Fibroblast of pulmonary artery (primary cell): ENCODE data around the gene ZNF580.

Experiments
- DNase-seq: peaks from one replicate; pipeline ENCODE4 v3.0.0-alpha.2; 2010; ENCODE audit warnings: low read depth
- H3K4me3 ChIP-seq: replicated peaks from 2 replicates; pipeline ENCODE4 v1.5.1; 2011; ENCODE audit warnings: low read depth, mild to moderate bottlenecking, control low read depth, low read length, moderate library complexity
- TF ChIP-seq, protein P1 (sequence below): IDR thresholded peaks from 2 replicates; pipeline ENCODE4 v1.5.1; 2011; ENCODE audit warnings: mild to moderate bottlenecking, control low read depth, low read length, inconsistent platforms; ENCODE audit errors: missing control alignments

The ZNF580 gene

DNA sequence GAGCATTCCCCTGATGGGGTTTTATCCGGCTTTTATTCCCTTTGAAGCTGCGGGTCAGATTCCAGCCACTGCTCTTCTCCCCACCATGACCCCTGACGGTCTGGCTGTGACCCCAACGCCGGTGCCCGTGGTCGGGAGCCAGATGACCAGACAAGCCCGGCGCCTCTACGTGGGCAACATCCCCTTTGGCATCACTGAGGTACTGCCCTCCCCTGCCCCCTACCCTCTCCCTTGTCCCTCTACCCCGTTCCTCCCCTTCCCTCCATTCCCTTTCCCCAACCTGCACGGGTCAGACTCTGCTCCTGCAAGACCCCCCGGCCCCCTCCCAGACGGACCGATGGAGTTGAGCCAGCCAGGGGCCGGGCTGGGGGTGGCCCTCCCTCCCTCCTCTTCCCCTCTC is 20.2 kb downstream of the ZNF580 start:
- no peak overlapping the region for H3K4me3 ChIP-seq
- TF ChIP-seq, protein P1, sequence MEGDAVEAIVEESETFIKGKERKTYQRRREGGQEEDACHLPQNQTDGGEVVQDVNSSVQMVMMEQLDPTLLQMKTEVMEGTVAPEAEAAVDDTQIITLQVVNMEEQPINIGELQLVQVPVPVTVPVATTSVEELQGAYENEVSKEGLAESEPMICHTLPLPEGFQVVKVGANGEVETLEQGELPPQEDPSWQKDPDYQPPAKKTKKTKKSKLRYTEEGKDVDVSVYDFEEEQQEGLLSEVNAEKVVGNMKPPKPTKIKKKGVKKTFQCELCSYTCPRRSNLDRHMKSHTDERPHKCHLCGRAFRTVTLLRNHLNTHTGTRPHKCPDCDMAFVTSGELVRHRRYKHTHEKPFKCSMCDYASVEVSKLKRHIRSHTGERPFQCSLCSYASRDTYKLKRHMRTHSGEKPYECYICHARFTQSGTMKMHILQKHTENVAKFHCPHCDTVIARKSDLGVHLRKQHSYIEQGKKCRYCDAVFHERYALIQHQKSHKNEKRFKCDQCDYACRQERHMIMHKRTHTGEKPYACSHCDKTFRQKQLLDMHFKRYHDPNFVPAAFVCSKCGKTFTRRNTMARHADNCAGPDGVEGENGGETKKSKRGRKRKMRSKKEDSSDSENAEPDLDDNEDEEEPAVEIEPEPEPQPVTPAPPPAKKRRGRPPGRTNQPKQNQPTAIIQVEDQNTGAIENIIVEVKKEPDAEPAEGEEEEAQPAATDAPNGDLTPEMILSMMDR = no peak
- no peak for DNase-seq

DNA sequence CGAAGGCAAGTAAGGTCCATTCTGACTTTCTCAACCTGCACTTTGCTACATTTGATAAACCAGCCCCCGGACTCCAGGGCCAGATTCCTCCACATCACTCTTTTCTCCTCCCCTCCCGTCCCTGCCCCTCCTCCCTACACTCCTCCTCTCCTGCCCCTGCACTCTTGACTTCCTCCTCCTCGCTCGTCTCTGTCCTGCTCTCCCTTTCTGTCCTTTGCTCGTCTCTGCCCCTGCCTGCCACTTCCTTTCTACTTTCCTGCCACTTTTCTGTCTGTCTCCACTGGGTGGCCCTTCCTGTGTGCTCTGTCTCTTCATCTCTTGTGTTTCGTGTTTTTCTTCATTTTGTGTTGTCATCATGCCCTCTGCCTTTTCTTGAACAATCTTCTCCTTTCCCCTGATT is 21.0 kb downstream of the ZNF580 start:
- DNase-seq = no peak
- H3K4me3 ChIP-seq = no peak overlapping the region
- TF ChIP-seq, protein P1 = no peak

DNA sequence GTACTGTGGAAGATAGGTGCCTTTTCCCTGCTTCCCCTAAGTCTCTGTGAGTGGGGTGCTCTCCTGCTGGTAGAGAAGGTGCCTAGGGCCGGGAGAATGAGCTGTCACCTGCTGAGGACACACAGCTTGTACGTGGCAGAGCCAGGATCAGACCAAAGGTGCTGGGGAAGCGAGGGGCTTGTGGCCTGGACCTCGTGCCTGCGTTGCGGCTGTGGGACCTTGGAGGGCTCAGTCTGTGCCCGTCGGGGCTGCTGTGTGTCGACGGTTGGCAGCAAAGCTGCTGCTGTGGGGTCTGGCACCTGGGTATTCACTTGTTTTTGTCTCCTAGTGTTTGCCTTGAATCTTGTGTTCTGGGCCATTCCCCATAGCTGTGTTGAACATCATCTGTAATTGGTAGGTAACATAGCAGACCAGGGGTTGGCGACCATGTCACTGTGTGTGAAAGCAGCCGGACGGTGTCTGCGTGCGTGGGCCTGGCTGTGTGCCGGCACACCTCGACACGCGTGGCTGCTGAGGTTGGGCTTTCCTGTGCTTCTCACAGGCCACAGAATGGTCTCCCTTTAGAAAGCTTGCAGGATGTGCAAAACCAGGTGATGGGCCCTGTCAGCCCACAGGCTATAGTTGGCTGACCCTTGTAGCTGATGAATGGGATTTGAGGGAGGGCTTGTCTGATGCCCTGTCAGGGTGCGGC is 23.2 kb downstream of the ZNF580 start:
- TF ChIP-seq, protein P1 = no peak

DNA sequence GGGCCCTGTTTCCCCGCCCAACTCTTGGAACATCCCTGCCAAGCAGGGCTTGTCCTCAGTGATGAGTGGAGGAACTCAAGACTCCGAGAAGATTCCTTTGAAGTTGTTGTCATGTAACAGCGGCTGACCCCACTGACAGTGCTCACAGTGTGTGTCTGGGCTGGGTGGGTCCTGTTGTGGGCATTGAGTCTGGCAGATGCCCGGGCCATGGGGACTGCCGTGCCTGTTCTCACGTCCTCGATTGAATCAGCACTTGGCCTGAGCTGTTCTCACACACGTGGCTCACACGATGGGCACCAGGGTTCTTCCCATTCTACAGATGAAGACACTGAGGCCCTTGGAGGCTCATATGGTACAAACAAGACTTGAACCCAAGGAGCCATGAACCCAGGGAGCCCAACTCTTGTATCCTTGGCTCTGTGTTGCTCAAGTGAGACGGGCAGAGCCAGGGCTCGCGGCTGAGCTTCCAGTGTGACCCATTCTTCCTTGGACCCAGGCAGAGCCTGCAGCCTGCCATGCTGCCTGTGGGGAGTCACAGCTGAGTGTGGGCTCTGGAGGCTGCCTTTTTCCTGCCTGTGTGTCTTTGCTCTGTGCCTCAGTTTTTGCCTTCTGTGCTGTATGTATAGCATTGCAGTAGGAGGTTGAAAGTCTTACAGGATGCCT is 25.7 kb downstream of the ZNF580 start:
- TF ChIP-seq, protein P1 = no peak
- no peak overlapping the region for H3K4me3 ChIP-seq
- no peak for DNase-seq

More for the DNA sequence above, 23.2 kb downstream of the ZNF580 start:
- no peak overlapping the region for H3K4me3 ChIP-seq
- DNase-seq = no peak

DNA sequence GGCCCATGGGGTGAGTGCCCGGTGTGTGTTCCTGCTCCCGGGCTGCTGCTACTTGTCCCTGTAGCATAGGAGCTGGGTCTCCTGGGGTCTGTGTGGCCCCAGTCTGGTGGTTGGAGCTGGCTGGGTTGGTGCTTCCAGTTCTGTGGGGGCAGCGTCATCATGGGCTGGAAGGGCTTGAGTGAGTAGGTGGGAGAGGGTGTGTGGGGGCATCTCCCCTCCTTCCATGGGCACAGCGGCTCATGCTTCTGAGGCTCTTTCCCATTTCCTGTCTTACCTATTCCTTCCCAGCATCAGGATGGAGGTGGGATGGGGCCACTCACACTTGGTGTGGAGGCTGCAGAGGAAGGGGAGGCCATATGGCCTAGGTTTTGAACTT is 26.2 kb downstream of the ZNF580 start:
- TF ChIP-seq, protein P1 = no peak
- no peak for DNase-seq

DNA sequence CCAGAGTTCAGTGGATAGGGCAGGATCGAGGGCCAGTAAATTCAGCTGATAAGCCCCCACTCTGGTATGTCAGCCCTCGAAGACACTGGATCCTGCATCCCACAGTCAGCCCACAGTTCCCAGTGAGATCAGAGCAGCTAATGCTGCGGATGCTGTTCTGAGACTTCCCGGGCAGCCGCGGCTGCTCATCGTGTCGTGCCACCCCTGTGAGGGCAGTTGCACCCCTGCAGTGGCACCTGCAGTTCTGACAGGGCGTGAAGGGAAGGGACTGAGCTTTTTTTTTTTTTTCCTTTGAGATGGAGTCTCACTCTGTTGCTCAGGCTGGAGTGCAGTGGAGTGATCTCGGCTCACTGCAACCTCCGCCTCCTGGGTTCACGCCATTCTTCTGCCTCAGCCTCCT is 26.7 kb downstream of the ZNF580 start:
- TF ChIP-seq, protein P1 = no peak
- H3K4me3 ChIP-seq = no peak overlapping the region
- DNase-seq = no peak

More for the DNA sequence above, 26.2 kb downstream of the ZNF580 start:
- H3K4me3 ChIP-seq = no peak overlapping the region
